Suprapubic skin (tissue), 4 donors: ENCODE measurements around the gene DRC3. TPM values are rescaled to one million over a fixed set of nuclear protein-coding genes. Genes with fewer than 3 reads are reported as not detected.

Experiments used
- DNase-seq, 2 donors: peaks; one replicate each; pipeline ENCODE4 v3.0.0-alpha.2; 2019; ENCODE audit warnings: low spot score in 2 of 2
- H3K27ac ChIP-seq: fragments of 200-600 bp; sonication (generic); one replicate; pipeline ENCODE4 v1.5.1; 2019
- H3K27me3 ChIP-seq: fragments of 200-600 bp; sonication (generic); one replicate; pipeline ENCODE4 v1.5.1; 2019
- H3K36me3 ChIP-seq: fragments of 200-600 bp; sonication (generic); one replicate; pipeline ENCODE4 v1.5.1; 2019
- H3K4me1 ChIP-seq: fragments of 200-600 bp; sonication (generic); one replicate; pipeline ENCODE4 v1.5.1; 2019
- H3K4me3 ChIP-seq: fragments of 200-600 bp; sonication (generic); one replicate; pipeline ENCODE4 v1.5.1; 2019; ENCODE audit warnings: mild to moderate bottlenecking
- H3K9me3 ChIP-seq: fragments of 200-600 bp; sonication (generic); one replicate; pipeline ENCODE4 v1.5.1; 2019
- CTCF ChIP-seq, 2 donors: fragments of 200-600 bp in 1 of 2; fragments of 450-650 bp in 1 of 2; sonication (generic) in 1 of 2; IDR thresholded peaks; one replicate each; pipeline ENCODE4 v1.5.1; 2016 to 2019; ENCODE audit warnings: antibody characterized with exemption in 2 of 2, mild to moderate bottlenecking in 1 of 2, moderate library complexity in 1 of 2
- EP300 ChIP-seq: sonication (generic); formaldehyde crosslinking; IDR thresholded peaks from one replicate; pipeline ENCODE4 v1.6.1; 2017; ENCODE audit warnings: antibody characterized with exemption
- POLR2A ChIP-seq, 2 donors: fragments of 450-650 bp; IDR thresholded peaks; one replicate each; pipeline ENCODE4 v1.6.1; 2017; ENCODE audit warnings: antibody characterized with exemption in 2 of 2, mild to moderate bottlenecking in 2 of 2, moderate library complexity in 2 of 2
- POLR2AphosphoS5 ChIP-seq, 3 donors: sonication (generic); formaldehyde crosslinking; IDR thresholded peaks; one replicate each; pipeline ENCODE4 v1.6.1; 2017; ENCODE audit warnings: antibody characterized with exemption in 3 of 3
- WGBS: methylation state at CpG from one replicate; pipeline ENCODE4 v1.1.5; 2018; 5-methylcytosine and 5-hydroxymethylcytosine counted together
- total RNA-seq, 4 donors: library from RNA; depleted of rRNA; stranded (reverse); fragments of >200 nt; gene quantifications; one replicate each; pipeline ENCODE4 v1.1.0, GENCODE V29; 2016

Gene DRC3
- total RNA-seq, 4 donors from 2014 or later, result 2.0 to 10.6 (median 5.5) TPM

GRCh38 chr17:18008496-18009268 is 36.0 kb downstream of the DRC3 start:
- no peak overlapping the region for H3K27ac ChIP-seq
- H3K4me3 ChIP-seq, result no peak overlapping the region
- no peak for TF ChIP-seq CTCF (IDR thresholded peaks at IDR 0.05)
- no peak for DNase-seq
- H3K9me3 ChIP-seq, result no peaks in the 10 kb centered on the region
- H3K4me1 ChIP-seq, result peaks cover 5% of the 10 kb centered on the region
- peaks cover 14% of the 10 kb centered on the region for H3K36me3 ChIP-seq
- WGBS, result 71% methylated on average over 5 of the region's 5 CpGs
- H3K27me3 ChIP-seq, result no peaks in the 10 kb centered on the region

GRCh38 chr17:18009609-18010420 is 37.2 kb downstream of the DRC3 start:
- WGBS, result 88% methylated on average over 3 of the region's 8 CpGs
- H3K27ac ChIP-seq, result no peak overlapping the region
- TF ChIP-seq CTCF (IDR thresholded peaks at IDR 0.05) (no peak), POLR2AphosphoS5 (IDR thresholded peaks at IDR 0.05) (no peak), POLR2A (IDR thresholded peaks at IDR 0.05) (no peak), EP300 (no peak)
- no peaks in the 10 kb centered on the region for H3K9me3 ChIP-seq
- H3K4me3 ChIP-seq, result no peak overlapping the region
- peaks cover 14% of the 10 kb centered on the region for H3K36me3 ChIP-seq
- DNase-seq, result no peak
- no peaks in the 10 kb centered on the region for H3K27me3 ChIP-seq
- peaks cover 5% of the 10 kb centered on the region for H3K4me1 ChIP-seq

GRCh38 chr17:18011286-18011685 is 38.6 kb downstream of the DRC3 start:
- no peak overlapping the region for H3K27ac ChIP-seq
- peaks cover 25% of the 10 kb centered on the region for H3K36me3 ChIP-seq
- no peak for DNase-seq
- H3K4me3 ChIP-seq, result no peak overlapping the region
- TF ChIP-seq POLR2AphosphoS5 (IDR thresholded peaks at IDR 0.05), result no peak
- TF ChIP-seq POLR2A (IDR thresholded peaks at IDR 0.05), result no peak
- no peak for TF ChIP-seq CTCF (IDR thresholded peaks at IDR 0.05)
- no peak for TF ChIP-seq EP300
- H3K4me1 ChIP-seq, result peaks cover 5% of the 10 kb centered on the region
- no CpG with 5 or more reads among the region's 5 CpGs for WGBS
- no peaks in the 10 kb centered on the region for H3K9me3 ChIP-seq
- H3K27me3 ChIP-seq, result no peaks in the 10 kb centered on the region

GRCh38 chr17:18014006-18014405 is 41.3 kb downstream of the DRC3 start:
- peaks cover 19% of the 10 kb centered on the region for H3K36me3 ChIP-seq
- 93% methylated on average over 6 of the region's 6 CpGs for WGBS
- H3K9me3 ChIP-seq, result no peaks in the 10 kb centered on the region
- TF ChIP-seq POLR2AphosphoS5 (IDR thresholded peaks at IDR 0.05) (no peak), EP300 (no peak), POLR2A (IDR thresholded peaks at IDR 0.05) (no peak), CTCF (IDR thresholded peaks at IDR 0.05) (no peak)
- peaks cover 13% of the 10 kb centered on the region for H3K4me1 ChIP-seq
- H3K27ac ChIP-seq, result no peak overlapping the region
- H3K27me3 ChIP-seq, result no peaks in the 10 kb centered on the region
- H3K4me3 ChIP-seq, result no peak overlapping the region
- DNase-seq, result no peak

GRCh38 chr17:18015593-18015992 is 42.9 kb downstream of the DRC3 start:
- no peaks in the 10 kb centered on the region for H3K27me3 ChIP-seq
- TF ChIP-seq POLR2AphosphoS5 (IDR thresholded peaks at IDR 0.05) (no peak), CTCF (IDR thresholded peaks at IDR 0.05) (no peak), EP300 (no peak), POLR2A (IDR thresholded peaks at IDR 0.05) (no peak)
- peaks cover 13% of the 10 kb centered on the region for H3K4me1 ChIP-seq
- DNase-seq, result no peak
- no peak overlapping the region for H3K27ac ChIP-seq
- H3K36me3 ChIP-seq, result peaks cover 14% of the 10 kb centered on the region
- no peak overlapping the region for H3K4me3 ChIP-seq
- WGBS, result 93% methylated on average over 5 of the region's 5 CpGs
- H3K9me3 ChIP-seq, result no peaks in the 10 kb centered on the region
